ENCODE measurements around the gene ARHGAP26.
A peak's percentile ranks its signal among the peaks of the same experiment; 100 is the strongest.

The ARHGAP26 gene

GRCh38 chr5:143214458-143214857 lies 444.3 kb downstream of the ARHGAP26 start:
- Histone ChIP-seq H3K27me3 (ENCODE audit: control insufficient read depth, low read length) (no peaks in the 10 kb centered on the region), H3K79me2 (ENCODE audit: control insufficient read depth, low read length) (no peaks in the 10 kb centered on the region), H3K36me3 (ENCODE audit: control insufficient read depth, low read length) (0 out of 2 replicates have a peak, but pooled peaks cover 5% of the 10 kb centered on the region), H3F3A (ENCODE audit: control insufficient read depth, insufficient read depth) (peaks cover 6% of the 10 kb centered on the region; the same call in 1 of the 2 replicates), H3K9me2 (replicated peaks; ENCODE audit: control insufficient read depth, low read length) (no peaks in the 10 kb centered on the region), H4K20me1 (ENCODE audit: control insufficient read depth, insufficient read depth, low read depth, low read length) (no peaks in the 10 kb centered on the region), H3K4me2 (ENCODE audit: low read length) (peak overlapping the region; percentile 52), H3K9me3 (ENCODE audit: control insufficient read depth, insufficient read depth, low read length) (no peaks in the 10 kb centered on the region), H3K4me3 (ENCODE audit: low read length) (peak overlapping the region; percentile 34; the same call in 1 of the 2 replicates), H3K4me1 (ENCODE audit: control insufficient read depth, low read length) (peaks cover 73% of the 10 kb centered on the region), H3K27ac (ENCODE audit: low read depth, low read length) (peak overlapping the region; percentile 45; the same call in 1 of the 2 replicates)
- no peak for TF ChIP-seq EZH2phosphoT487 (IDR thresholded peaks at IDR 0.05; ENCODE audit: borderline replicate concordance, low read length)
- TF ChIP-seq, protein P1, sequence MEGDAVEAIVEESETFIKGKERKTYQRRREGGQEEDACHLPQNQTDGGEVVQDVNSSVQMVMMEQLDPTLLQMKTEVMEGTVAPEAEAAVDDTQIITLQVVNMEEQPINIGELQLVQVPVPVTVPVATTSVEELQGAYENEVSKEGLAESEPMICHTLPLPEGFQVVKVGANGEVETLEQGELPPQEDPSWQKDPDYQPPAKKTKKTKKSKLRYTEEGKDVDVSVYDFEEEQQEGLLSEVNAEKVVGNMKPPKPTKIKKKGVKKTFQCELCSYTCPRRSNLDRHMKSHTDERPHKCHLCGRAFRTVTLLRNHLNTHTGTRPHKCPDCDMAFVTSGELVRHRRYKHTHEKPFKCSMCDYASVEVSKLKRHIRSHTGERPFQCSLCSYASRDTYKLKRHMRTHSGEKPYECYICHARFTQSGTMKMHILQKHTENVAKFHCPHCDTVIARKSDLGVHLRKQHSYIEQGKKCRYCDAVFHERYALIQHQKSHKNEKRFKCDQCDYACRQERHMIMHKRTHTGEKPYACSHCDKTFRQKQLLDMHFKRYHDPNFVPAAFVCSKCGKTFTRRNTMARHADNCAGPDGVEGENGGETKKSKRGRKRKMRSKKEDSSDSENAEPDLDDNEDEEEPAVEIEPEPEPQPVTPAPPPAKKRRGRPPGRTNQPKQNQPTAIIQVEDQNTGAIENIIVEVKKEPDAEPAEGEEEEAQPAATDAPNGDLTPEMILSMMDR (IDR thresholded peaks at IDR 0.05; ENCODE audit: low read depth, low read length, poor library complexity, severe bottlenecking): no peak

DNA sequence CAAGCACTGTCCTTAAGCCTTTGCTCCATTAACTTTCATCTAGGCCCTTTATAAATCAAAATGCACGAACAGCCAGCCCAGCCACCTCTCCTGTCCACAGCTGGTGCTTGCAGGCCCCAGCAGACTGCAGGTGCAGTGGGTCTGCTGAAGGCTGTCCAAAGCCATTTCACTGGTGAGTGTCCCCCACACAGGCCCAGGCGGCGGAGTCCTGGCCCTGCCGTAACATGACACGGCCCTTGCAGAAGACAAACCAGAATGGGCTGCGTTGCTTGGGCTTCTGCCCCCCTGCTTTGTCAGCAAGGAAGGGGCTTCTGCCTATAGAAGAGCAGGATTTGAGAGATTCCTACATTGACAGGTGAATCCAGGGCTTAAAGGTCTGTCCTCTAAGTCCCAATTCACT lies 444.7 kb downstream of the ARHGAP26 start:
- TF ChIP-seq, protein P1 (IDR thresholded peaks at IDR 0.05; ENCODE audit: low read depth, low read length, poor library complexity, severe bottlenecking): no peak
- no peak for TF ChIP-seq EZH2phosphoT487 (IDR thresholded peaks at IDR 0.05; ENCODE audit: borderline replicate concordance, low read length)
- Histone ChIP-seq H3K27me3 (ENCODE audit: control insufficient read depth, low read length) (no peaks in the 10 kb centered on the region), H3K36me3 (ENCODE audit: control insufficient read depth, low read length) (0 out of 2 replicates have a peak, but pooled peaks cover 5% of the 10 kb centered on the region), H3K4me1 (ENCODE audit: control insufficient read depth, low read length) (peaks cover 77% of the 10 kb centered on the region), H3K9me3 (ENCODE audit: control insufficient read depth, insufficient read depth, low read length) (no peaks in the 10 kb centered on the region), H3K4me2 (ENCODE audit: low read length) (peak overlapping the region; percentile 47; the same call in 1 of the 2 replicates), H3K27ac (ENCODE audit: low read depth, low read length) (peak overlapping the region; percentile 45), H3K4me3 (ENCODE audit: low read length) (no peak overlapping the region), H3F3A (ENCODE audit: control insufficient read depth, insufficient read depth) (peaks cover 6% of the 10 kb centered on the region; the same call in 1 of the 2 replicates), H3K79me2 (ENCODE audit: control insufficient read depth, low read length) (no peaks in the 10 kb centered on the region), H3K9me2 (replicated peaks; ENCODE audit: control insufficient read depth, low read length) (no peaks in the 10 kb centered on the region), H4K20me1 (ENCODE audit: control insufficient read depth, insufficient read depth, low read depth, low read length) (no peaks in the 10 kb centered on the region)

DNA sequence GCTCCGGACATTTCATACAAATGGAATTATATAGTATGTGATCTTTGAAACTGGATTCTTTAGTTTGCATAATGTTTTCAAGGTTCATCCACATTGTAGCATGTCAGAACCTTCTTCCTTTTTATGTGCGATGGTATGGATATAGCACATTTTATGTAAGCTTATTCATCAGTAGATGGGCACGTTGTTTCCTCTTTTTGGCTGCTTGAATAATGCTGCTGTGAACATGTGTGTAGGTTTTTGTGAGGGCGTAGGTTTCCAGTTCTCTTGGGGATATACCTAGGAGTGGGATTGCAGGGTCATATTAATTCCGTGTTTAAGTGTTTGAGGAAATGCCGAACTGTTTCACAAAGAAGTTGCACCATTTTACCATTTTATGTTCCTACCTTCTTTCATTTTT lies 445.5 kb downstream of the ARHGAP26 start:
- peaks cover 6% of the 10 kb centered on the region; the same call in 1 of the 2 replicates for H3F3A ChIP-seq (ENCODE audit: control insufficient read depth, insufficient read depth)
- peak overlapping the region; percentile 47 for H3K4me2 ChIP-seq (ENCODE audit: low read length)
- H3K4me3 ChIP-seq (ENCODE audit: low read length): peak overlapping the region; percentile 30
- 0 out of 2 replicates have a peak, but pooled peaks cover 5% of the 10 kb centered on the region for H3K36me3 ChIP-seq (ENCODE audit: control insufficient read depth, low read length)
- TF ChIP-seq EZH2phosphoT487 (IDR thresholded peaks at IDR 0.05; ENCODE audit: borderline replicate concordance, low read length): no peak
- TF ChIP-seq, protein P1 (IDR thresholded peaks at IDR 0.05; ENCODE audit: low read depth, low read length, poor library complexity, severe bottlenecking): no peak
- H3K27me3 ChIP-seq (ENCODE audit: control insufficient read depth, low read length): no peaks in the 10 kb centered on the region
- no peaks in the 10 kb centered on the region for H3K79me2 ChIP-seq (ENCODE audit: control insufficient read depth, low read length)
- H4K20me1 ChIP-seq (ENCODE audit: control insufficient read depth, insufficient read depth, low read depth, low read length): no peaks in the 10 kb centered on the region
- no peaks in the 10 kb centered on the region for H3K9me2 ChIP-seq (replicated peaks; ENCODE audit: control insufficient read depth, low read length)
- H3K4me1 ChIP-seq (ENCODE audit: control insufficient read depth, low read length): peaks cover 85% of the 10 kb centered on the region
- peak overlapping the region; percentile 45 for H3K27ac ChIP-seq (ENCODE audit: low read depth, low read length)
- no peaks in the 10 kb centered on the region for H3K9me3 ChIP-seq (ENCODE audit: control insufficient read depth, insufficient read depth, low read length)

All from DOHH2 (cell line).